ENCODE results near the gene HEMK1. TPM values are rescaled to one million over a fixed set of nuclear protein-coding genes. Genes with fewer than 3 reads are reported as not detected.

The HEMK1 gene
- total and polyA plus RNA-seq, 2 of the 4 experiments (the other 2 are of a cell fraction), result 17.2 to 20.8 TPM

- H3K14ac ChIP-seq (replicated peaks; ENCODE audit: low read depth, low read length), result no peak overlapping the region
- no peak overlapping the region for H2AK5ac ChIP-seq (ENCODE audit: low read depth, low read length)
- H2BK5ac ChIP-seq (ENCODE audit: low read depth, low read length, poor library complexity, severe bottlenecking), result no peak overlapping the region
- H3K56ac ChIP-seq (ENCODE audit: extremely low read depth, insufficient read depth, low read length), result no peak overlapping the region
- H3K4me1 ChIP-seq (ENCODE audit: control insufficient read depth, insufficient read depth, low read length), result peaks cover 3% of the 10 kb centered on the region
- CTCF ChIA-PET, result interaction anchor here (0.9 to 2.5 kb wide), 5 partner anchors 17 to 104 kb away, joined by 3 to 20 read pairs (median 4); partner anchors contain the start of gene CISH
- H3K18ac ChIP-seq (ENCODE audit: low read depth, low read length), result no peak overlapping the region
- in situ Hi-C loops (cut with MboI; ENCODE audit: low sequenced_read_pairs), result loop anchor here (5.0 kb wide), 2 partner anchors 39 to 799 kb away; partner anchors contain the start of gene CISH
- H4K8ac ChIP-seq (ENCODE audit: low read depth in 2 of 2, low read length in 2 of 2), result no peak overlapping the region
- H3K9ac ChIP-seq (ENCODE audit: low read depth, low read length), result no peak overlapping the region
- peaks cover 13 to 36% of the 10 kb centered on the region in 2 experiments; a peak in 3 of 4 replicates for H3K79me1 ChIP-seq (ENCODE audit: low read depth in 1 of 2, low read length in 2 of 2)
- no peak overlapping the region for H3K23ac ChIP-seq (ENCODE audit: low read depth, low read length)
- POLR2A ChIA-PET (ENCODE audit: unreplicated experiment), result interaction anchor here (0.6 kb wide), 1 partner anchor 192 kb away, joined by 4 read pairs; no protein-coding TSS in a partner anchor
- intact Hi-C loops (cut with micrococcal nuclease), result loop anchor here (1.0 kb wide), 2 partner anchors 28 to 41 kb away; no protein-coding TSS in a partner anchor
- TF ChIP-seq SMC3 (IDR thresholded peaks at IDR 0.05; ENCODE audit: low read depth, low read length) (no peak), POLR2A (IDR thresholded peaks at IDR 0.05; ENCODE audit: low read depth, low read length) (no peak), RAD21 (IDR thresholded peaks at IDR 0.05; ENCODE audit: low read length) (no peak), RFX5 (IDR thresholded peaks at IDR 0.05; ENCODE audit: low read depth, low read length) (no peak), CTCF (conservative IDR thresholded peaks at IDR 0.05; ENCODE audit: low read depth, low read length) (no peak), CHD1 (IDR thresholded peaks at IDR 0.05; ENCODE audit: low read depth, low read length) (no peak), USF2 (IDR thresholded peaks at IDR 0.05; ENCODE audit: low read depth, low read length) (no peak), MAZ (IDR thresholded peaks at IDR 0.05; ENCODE audit: borderline replicate concordance, low read depth, low read length) (no peak), CEBPB (IDR thresholded peaks at IDR 0.05; ENCODE audit: low read depth, low read length) (no peak), BHLHE40 (IDR thresholded peaks at IDR 0.05; ENCODE audit: low read depth, low read length) (no peak), RCOR1 (IDR thresholded peaks at IDR 0.05; ENCODE audit: insufficient replicate concordance, low read length) (no peak), NFE2L2 (IDR thresholded peaks at IDR 0.05; ENCODE audit: low read depth, low read length) (no peak), FOS (IDR thresholded peaks at IDR 0.05; ENCODE audit: low read depth, low read length) (no peak)
- TF ChIP-seq, protein P1, sequence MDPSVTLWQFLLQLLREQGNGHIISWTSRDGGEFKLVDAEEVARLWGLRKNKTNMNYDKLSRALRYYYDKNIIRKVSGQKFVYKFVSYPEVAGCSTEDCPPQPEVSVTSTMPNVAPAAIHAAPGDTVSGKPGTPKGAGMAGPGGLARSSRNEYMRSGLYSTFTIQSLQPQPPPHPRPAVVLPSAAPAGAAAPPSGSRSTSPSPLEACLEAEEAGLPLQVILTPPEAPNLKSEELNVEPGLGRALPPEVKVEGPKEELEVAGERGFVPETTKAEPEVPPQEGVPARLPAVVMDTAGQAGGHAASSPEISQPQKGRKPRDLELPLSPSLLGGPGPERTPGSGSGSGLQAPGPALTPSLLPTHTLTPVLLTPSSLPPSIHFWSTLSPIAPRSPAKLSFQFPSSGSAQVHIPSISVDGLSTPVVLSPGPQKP (IDR thresholded peaks at IDR 0.05; ENCODE audit: borderline replicate concordance, low read depth, low read length), result no peak
- H3K27me3 ChIP-seq (ENCODE audit: control insufficient read depth, insufficient read depth, low read length), result no peaks in the 10 kb centered on the region
- dilution Hi-C loops (cut with HindIII; ENCODE audit: low sequenced_read_pairs, unreplicated experiment), result no loop called here
- H4K20me1 ChIP-seq (ENCODE audit: insufficient read depth, low read length), result no peaks in the 10 kb centered on the region
- H2AK9ac ChIP-seq (replicated peaks; ENCODE audit: low read depth, low read length, poor library complexity), result no peak overlapping the region
- H2BK15ac ChIP-seq (ENCODE audit: low read depth, low read length), result no peak overlapping the region
- no peak overlapping the region for H2AFZ ChIP-seq (replicated peaks; ENCODE audit: low read length, poor library complexity)
- no peak overlapping the region for H2BK120ac ChIP-seq (ENCODE audit: low read depth, low read length)
- ATAC-seq (ENCODE audit: low read depth), result no peak
- DNase-seq, result no peak
- H4K91ac ChIP-seq (ENCODE audit: insufficient read depth, low read depth, low read length), result no peak overlapping the region
- no TSS peak for BruUV-seq (replicated peaks)
- peaks cover 10% of the 10 kb centered on the region for H3K9me1 ChIP-seq (ENCODE audit: insufficient read depth, low read length)
- H2BK20ac ChIP-seq (ENCODE audit: low read depth, low read length), result no peak overlapping the region
- H3K4me3 ChIP-seq (ENCODE audit: insufficient read depth, low read depth, low read length), result no peak overlapping the region
- peaks cover 24% of the 10 kb centered on the region; the same call in 1 of the 2 replicates for H3K36me3 ChIP-seq (ENCODE audit: control insufficient read depth, insufficient read depth, low read length)
- H3K9me3 ChIP-seq (ENCODE audit: control insufficient read depth, insufficient read depth, low read length), result no peaks in the 10 kb centered on the region
- no peak overlapping the region for H3K27ac ChIP-seq (ENCODE audit: insufficient read depth, low read length)
- H4K5ac ChIP-seq (ENCODE audit: low read depth, low read length), result no peak overlapping the region
- H3K4ac ChIP-seq (ENCODE audit: low read depth, low read length), result no peak overlapping the region
- no peak overlapping the region for H3K4me2 ChIP-seq (ENCODE audit: low read depth, low read length)
- WGBS, 2 experiments (ENCODE audit: extremely low coverage in 2 of 2, insufficient read length in 1 of 2), result 90% methylated on average over 1 of the region's 4 CpGs; no CpG with 5 or more reads in 1 of the 2 experiments
Observed at GRCh38 chr3:50572801-50573371, 3.6 kb downstream of the HEMK1 start.
